ENCODE measurements around the gene PRKCA.

GRCh38 chr17:66724581-66725341, 422.3 kb downstream of the PRKCA start:
- TF ChIP-seq CTCF (IDR thresholded peaks at IDR 0.05) (no peak), POLR2AphosphoS5 (IDR thresholded peaks at IDR 0.05) (no peak), POLR2A (IDR thresholded peaks at IDR 0.05) (no peak)

All from prostate gland (tissue), 2 donors.